Measurements from ENCODE around the gene RBMS3.

The RBMS3 gene

DNA sequence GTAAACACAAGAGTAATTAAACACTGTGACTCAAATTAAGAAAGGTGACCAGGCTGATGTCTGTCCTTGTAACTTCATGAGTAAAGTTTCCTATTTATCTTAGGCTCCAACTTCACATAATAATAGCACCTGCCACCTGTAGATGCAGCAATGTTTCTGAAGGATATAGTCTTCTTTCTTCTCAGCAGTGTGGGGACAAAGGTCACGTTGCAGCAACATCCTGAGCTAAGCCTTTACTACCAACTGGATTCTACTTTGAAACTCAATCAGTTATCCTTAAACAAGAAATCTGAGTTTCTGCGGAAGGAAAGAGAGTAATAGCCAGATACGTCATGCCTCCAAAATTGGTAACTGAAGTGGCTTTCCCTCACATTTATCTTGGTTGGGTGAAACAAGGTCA lies 253.1 kb downstream of the RBMS3 start:
- ATAC-seq, result no peak
- Mint-ChIP-seq H3K4me3 (no peak overlapping the region), H3K27me3 (no peaks in the 10 kb centered on the region), H3K27ac (no peak overlapping the region), H3K4me1 (no peaks in the 10 kb centered on the region), H3K9me3 (no peaks in the 10 kb centered on the region), H3K36me3 (no peaks in the 10 kb centered on the region)

DNA sequence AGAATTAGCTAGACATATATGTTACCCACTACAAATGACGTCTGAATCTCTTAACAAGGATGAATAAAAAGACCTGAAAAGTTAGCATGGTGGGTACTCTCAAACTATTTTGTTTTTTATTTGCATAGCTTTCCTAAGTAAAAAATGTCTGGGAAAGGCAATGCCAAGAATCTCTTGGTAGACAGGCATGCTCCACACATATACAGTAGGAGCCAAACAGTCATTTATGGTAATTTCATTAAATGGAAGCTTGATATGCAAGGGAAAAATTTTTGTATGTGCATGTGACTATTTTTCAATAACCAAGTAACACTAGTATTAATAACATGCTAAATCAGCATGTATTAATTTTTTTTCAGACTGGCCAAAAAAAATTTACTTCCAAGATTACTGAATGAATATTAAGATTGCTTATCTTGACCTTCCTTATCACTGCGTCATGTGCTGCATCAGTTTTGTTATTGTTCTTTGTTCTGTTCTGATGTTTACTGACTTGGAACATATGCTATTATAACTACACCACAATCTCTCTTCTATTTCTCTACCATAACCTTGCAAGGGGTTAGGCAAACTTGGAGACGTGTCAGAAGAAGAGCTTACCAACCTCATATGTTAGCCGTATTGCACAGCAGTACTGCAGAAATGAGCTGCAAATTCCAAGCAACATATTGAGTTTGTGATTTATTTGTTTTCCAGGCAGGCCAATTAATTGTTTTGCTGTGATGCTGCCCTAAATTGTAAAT lies 255.3 kb downstream of the RBMS3 start:
- Mint-ChIP-seq H3K4me3 (no peak overlapping the region), H3K27me3 (no peaks in the 10 kb centered on the region), H3K36me3 (no peaks in the 10 kb centered on the region), H3K4me1 (no peaks in the 10 kb centered on the region), H3K9me3 (no peaks in the 10 kb centered on the region), H3K27ac (no peak overlapping the region)
- ATAC-seq, result no peak

DNA sequence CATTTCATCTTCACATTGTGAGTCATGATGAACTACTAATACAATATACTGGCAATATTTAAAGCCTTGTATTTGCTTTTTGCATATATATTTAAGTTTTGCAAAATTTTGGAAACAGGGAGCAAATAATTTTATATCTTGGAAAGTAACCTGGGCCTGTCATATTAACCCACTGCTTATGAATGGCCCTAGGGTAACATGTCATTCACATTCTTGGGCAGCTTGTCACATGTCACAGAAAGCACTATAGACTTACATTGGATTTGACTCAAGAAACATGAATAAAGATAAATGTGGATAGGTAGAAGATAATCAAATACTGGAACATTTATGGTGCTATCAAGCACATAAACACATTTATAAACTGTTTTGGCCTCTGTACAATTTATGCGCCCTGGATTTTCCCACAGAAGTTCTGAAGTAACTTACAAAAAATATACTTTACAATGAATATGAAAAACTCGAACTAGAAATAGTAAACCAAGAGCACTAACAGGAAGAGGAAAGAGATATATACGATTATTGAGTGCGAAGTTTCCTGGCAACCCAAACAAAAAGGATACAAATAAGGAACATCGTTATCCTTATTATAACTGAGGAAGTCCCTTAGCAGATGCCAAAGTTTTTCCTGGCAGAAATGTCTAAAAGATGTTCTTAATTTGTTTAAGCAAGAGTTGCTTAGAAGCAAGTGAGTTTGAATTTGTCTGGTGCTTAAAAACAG lies 257.2 kb downstream of the RBMS3 start:
- H3K4me3 Mint-ChIP-seq, result no peak overlapping the region
- no peaks in the 10 kb centered on the region for H3K36me3 Mint-ChIP-seq
- H3K27ac Mint-ChIP-seq, result no peak overlapping the region
- ATAC-seq, result no peak
- H3K9me3 Mint-ChIP-seq, result peaks cover 5% of the 10 kb centered on the region
- no peaks in the 10 kb centered on the region for H3K4me1 Mint-ChIP-seq
- H3K27me3 Mint-ChIP-seq, result no peaks in the 10 kb centered on the region

DNA sequence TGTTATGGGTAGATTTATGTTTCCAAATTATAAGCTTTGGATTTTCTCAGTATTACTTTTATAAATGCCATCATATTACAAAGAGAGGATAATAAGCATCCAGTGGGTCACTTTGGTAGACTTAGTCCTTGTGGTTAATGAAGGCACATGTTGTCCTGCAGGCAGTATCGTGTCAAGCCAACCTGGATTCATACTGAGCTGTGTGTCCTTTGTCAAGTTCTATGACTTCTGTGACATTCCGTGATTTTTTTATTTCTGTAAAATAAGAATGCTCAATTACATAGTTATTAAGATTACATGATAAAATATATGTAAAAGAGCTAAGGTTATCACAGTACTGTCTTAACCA lies 257.7 kb downstream of the RBMS3 start:
- H3K9me3 Mint-ChIP-seq, result peaks cover 5% of the 10 kb centered on the region
- no peak overlapping the region for H3K4me3 Mint-ChIP-seq
- H3K27ac Mint-ChIP-seq, result no peak overlapping the region
- H3K36me3 Mint-ChIP-seq, result no peaks in the 10 kb centered on the region
- no peaks in the 10 kb centered on the region for H3K4me1 Mint-ChIP-seq
- H3K27me3 Mint-ChIP-seq, result no peaks in the 10 kb centered on the region
- no peak for ATAC-seq

DNA sequence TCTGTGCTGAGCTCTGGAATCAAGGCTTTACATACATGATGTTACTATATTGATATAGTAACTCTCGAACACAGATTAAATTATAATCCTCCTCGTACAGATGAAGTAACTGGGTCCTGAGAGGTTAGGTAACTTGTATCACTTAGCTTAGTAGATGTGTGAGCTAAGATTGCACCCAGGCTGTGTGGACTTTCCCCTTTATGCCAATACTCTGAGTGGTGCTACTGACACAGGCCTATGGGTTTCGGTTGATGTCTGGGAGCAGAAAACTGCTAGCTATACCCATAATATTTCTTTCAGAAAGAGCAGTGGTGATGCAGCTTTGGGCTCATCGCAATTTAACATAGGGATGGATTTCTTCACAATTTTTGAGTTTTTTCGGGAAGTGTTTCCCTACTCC lies 259.7 kb downstream of the RBMS3 start:
- H3K27me3 Mint-ChIP-seq, result no peaks in the 10 kb centered on the region
- H3K4me3 Mint-ChIP-seq, result no peak overlapping the region
- H3K27ac Mint-ChIP-seq, result no peak overlapping the region
- peaks cover 5% of the 10 kb centered on the region for H3K9me3 Mint-ChIP-seq
- no peak for ATAC-seq
- no peaks in the 10 kb centered on the region for H3K36me3 Mint-ChIP-seq
- H3K4me1 Mint-ChIP-seq, result no peaks in the 10 kb centered on the region

DNA sequence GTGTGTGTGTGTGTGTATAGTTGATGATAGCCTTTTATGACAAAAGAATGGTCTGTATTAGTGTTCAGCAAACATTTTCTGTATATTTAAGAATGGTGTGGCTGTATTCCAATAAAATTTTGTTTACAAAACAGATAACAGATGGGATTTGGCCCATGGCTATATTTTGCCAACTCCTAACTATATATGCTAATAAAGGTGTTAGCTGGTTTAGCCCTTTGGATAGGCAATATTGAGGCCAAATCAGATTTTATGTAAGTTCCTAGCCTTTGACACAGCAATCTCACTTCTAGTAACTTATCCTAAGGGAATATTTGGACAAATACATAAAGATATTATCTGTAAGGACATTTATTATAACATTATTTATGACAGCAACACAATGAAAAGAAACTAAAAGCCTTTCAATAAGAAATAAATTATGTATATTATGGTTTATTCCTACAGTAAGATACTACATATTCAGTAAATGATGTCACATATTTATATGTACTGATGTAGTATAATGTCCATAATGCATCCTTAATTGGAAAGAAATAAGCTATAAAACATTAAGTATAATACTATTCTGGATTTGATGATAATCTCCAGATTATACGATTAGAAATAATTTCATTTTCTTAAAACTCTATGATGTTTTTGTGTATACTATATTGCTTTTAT lies 264.0 kb downstream of the RBMS3 start:
- Mint-ChIP-seq H3K36me3 (no peaks in the 10 kb centered on the region), H3K9me3 (peaks cover 5% of the 10 kb centered on the region), H3K27ac (no peak overlapping the region), H3K4me3 (no peak overlapping the region), H3K4me1 (no peaks in the 10 kb centered on the region), H3K27me3 (no peaks in the 10 kb centered on the region)
- no peak for ATAC-seq

DNA sequence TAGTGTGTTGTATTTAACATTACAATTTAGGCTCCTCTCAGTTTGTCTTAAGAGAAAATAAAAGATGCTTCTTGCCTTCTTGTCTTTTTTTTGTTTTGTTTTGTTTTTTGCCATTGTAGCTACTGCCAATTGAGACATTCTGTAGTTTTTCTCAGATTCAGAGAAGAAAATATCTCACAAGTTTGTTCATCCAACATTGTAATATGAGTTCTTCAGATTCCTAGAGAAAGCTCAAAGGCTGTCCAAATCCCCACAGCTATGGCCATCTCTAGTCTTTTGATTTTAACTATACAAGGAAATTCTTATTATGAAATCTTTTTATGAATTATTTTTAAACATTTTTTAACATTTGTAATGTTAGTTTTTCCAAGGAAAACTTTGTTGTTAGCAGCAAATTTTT lies 264.7 kb downstream of the RBMS3 start:
- no peaks in the 10 kb centered on the region for H3K4me1 Mint-ChIP-seq
- ATAC-seq, result no peak
- H3K27ac Mint-ChIP-seq, result no peak overlapping the region
- peaks cover 5% of the 10 kb centered on the region for H3K9me3 Mint-ChIP-seq
- H3K36me3 Mint-ChIP-seq, result no peaks in the 10 kb centered on the region
- no peak overlapping the region for H3K4me3 Mint-ChIP-seq
- H3K27me3 Mint-ChIP-seq, result no peaks in the 10 kb centered on the region

DNA sequence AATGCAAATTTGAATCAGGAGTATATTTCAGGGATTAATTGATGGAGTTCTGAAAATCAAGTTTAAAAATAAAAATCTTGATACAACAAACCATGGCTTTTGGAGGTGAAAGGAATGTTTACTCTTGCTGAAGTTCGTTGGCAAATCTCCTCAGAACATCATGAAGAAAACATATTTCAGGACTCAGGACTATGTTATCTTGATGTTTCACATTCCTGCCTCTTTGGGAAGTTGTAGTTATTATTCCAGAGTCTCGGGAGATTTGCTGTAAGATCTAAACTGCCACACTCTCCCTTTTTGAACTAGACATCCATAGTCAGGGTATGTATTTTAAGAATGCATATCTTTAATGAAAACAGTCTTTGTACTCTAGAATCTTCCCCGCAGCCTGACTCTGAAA lies 271.2 kb downstream of the RBMS3 start:
- no peaks in the 10 kb centered on the region for H3K36me3 Mint-ChIP-seq
- H3K9me3 Mint-ChIP-seq, result no peaks in the 10 kb centered on the region
- no peak overlapping the region for H3K27ac Mint-ChIP-seq
- H3K4me3 Mint-ChIP-seq, result no peak overlapping the region
- H3K4me1 Mint-ChIP-seq, result no peaks in the 10 kb centered on the region
- H3K27me3 Mint-ChIP-seq, result no peaks in the 10 kb centered on the region
- ATAC-seq, result no peak

DNA sequence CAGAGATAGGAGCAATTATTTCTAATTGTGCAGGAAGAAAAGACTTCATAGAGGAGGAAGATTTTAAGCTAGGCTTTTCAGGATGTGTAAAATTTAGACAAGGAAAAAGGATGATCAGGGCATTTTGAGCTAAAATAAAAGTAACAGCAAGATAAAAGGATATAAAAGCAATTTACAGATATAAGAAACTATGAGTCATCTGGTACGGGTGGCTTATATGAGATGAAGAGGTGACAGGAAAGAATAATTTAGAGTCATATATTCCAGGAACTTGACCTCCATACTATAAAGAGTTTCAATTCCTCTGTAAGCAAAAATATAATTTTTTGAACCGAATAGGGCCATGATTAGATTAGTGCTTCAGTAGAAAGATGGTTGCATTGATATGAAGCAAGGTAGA lies 273.7 kb downstream of the RBMS3 start:
- Mint-ChIP-seq H3K4me1 (no peaks in the 10 kb centered on the region), H3K36me3 (no peaks in the 10 kb centered on the region), H3K27me3 (no peaks in the 10 kb centered on the region), H3K27ac (no peak overlapping the region), H3K4me3 (no peak overlapping the region), H3K9me3 (peaks cover 2% of the 10 kb centered on the region)
- no peak for ATAC-seq

DNA sequence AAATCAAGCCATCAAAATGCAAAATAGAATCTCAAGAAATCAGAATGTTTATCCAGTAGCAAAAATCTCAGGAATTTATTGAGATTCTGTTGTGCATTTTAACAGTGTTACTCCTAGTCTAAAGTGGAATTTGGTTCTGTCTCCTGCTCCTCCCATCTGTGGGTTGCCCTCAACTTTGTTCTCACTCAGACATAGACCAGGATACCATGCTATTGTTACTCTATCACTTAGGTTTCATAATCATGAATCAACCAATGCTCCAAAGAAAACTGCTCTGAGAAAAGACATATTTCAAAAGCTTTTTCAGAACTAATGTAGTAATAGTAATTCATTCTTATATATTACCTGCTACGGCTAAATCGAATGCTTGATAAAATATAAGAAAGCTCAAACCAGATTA lies 274.7 kb downstream of the RBMS3 start:
- Mint-ChIP-seq H3K27ac (no peak overlapping the region), H3K36me3 (no peaks in the 10 kb centered on the region), H3K27me3 (no peaks in the 10 kb centered on the region), H3K9me3 (peaks cover 2% of the 10 kb centered on the region), H3K4me1 (no peaks in the 10 kb centered on the region), H3K4me3 (no peak overlapping the region)
- no peak for ATAC-seq

DNA sequence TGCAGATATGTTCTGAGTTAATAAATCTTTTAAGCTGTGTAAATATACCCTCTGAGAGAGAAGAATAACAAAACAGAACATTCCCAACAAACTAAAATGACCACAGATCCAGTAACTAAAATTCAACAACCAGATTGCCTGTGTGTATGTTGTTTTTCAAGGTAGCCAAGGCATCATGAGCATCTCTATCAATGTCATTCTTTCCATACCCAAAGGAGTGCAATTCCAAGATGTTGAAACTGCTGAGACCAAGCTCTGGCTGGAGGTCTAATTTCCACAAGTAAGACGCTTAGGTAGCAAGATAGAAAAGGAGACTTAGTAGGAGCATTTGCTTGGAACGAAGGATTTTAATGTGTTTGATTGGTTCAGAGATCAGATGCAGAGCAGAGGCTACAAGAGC lies 276.3 kb downstream of the RBMS3 start:
- no peaks in the 10 kb centered on the region for H3K27me3 Mint-ChIP-seq

DNA sequence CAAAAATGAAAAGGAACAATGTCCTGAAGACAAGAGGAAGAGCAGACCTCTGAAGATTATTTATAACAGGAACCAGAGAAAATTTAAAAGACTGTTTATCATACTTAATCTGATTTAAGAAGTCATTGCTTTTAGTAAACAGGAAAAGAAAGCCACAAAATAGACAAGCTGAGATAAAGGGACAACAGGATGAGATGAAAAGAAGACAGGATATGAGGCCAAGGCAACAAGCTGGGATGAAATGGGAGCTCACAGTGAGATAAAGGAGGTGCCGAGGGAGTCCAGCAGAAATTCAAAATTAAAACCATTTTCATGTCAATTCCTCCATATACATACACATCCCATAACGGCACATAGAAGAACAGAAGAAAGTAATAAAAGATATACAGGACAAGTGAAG lies 277.0 kb downstream of the RBMS3 start:
- peaks cover 2% of the 10 kb centered on the region for H3K9me3 Mint-ChIP-seq
- no peak overlapping the region for H3K27ac Mint-ChIP-seq
- no peaks in the 10 kb centered on the region for H3K27me3 Mint-ChIP-seq
- H3K4me3 Mint-ChIP-seq, result no peak overlapping the region
- no peaks in the 10 kb centered on the region for H3K36me3 Mint-ChIP-seq
- ATAC-seq, result no peak
- no peaks in the 10 kb centered on the region for H3K4me1 Mint-ChIP-seq

More for the DNA sequence above, 276.3 kb downstream of the RBMS3 start:
- no peak overlapping the region for H3K4me3 Mint-ChIP-seq
- peaks cover 2% of the 10 kb centered on the region for H3K9me3 Mint-ChIP-seq
- no peak overlapping the region for H3K27ac Mint-ChIP-seq
- ATAC-seq, result no peak
- no peaks in the 10 kb centered on the region for H3K4me1 Mint-ChIP-seq
- H3K36me3 Mint-ChIP-seq, result no peaks in the 10 kb centered on the region

DNA sequence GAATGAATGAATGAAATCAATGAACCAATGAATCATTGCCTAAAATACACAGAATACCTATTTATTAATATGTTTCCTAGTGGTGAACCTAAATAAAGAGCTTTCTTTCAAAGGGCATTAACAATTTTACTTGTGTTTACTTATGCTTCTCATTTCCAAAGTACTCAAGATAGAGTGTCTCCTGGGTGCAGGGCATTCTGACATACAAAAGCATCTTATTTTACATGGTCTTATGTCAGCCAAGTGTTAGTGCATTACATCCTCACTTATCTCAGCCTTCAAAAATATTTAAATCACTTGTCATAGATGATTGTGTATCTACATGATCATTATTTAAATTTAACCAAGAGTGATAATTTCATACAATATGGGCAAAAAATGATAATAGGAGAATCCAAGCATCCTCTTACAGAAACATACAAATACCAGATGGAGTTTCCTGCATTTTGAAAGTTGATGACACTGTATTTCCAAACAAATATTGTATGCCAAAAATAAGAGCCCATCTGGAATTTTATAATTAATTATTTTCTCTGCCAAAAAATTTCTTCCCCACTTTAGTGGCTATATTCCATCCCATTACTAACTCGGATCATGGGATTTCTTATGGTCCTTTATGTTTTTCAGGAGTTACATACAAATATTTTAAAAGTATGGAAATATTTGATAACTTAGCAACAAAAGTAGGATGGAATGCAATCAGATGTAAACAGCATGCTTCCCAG lies 279.0 kb downstream of the RBMS3 start:
- peaks cover 2% of the 10 kb centered on the region for H3K9me3 Mint-ChIP-seq
- H3K4me3 Mint-ChIP-seq, result no peak overlapping the region
- no peaks in the 10 kb centered on the region for H3K36me3 Mint-ChIP-seq
- ATAC-seq, result no peak
- H3K27me3 Mint-ChIP-seq, result no peaks in the 10 kb centered on the region
- no peaks in the 10 kb centered on the region for H3K4me1 Mint-ChIP-seq
- no peak overlapping the region for H3K27ac Mint-ChIP-seq

DNA sequence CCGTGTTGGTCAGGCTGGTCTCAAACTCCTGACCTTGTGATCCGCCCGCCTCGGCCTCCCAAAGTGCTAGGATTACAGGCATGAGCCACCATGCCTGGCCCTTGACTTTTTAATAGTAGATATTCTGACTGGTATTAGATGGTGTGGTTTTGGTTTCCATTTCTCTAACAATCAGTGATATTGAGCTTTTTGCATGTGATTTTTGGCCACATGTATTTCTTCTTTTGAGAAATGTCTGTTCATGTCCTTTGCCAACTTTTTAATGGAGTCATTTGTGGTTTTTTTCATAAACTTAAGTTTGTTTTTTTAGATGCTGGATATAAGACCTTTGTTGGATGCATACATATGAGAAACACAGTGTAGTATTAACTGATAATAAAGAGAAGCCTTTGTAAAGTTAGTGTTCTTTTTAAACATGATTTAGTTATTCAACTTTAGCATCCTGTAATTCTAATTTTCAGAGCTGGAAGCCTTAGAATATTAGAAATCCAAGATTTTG lies 280.8 kb downstream of the RBMS3 start:
- Mint-ChIP-seq H3K27ac (no peak overlapping the region), H3K9me3 (peaks cover 2% of the 10 kb centered on the region), H3K27me3 (no peaks in the 10 kb centered on the region), H3K4me1 (no peaks in the 10 kb centered on the region), H3K36me3 (no peaks in the 10 kb centered on the region), H3K4me3 (no peak overlapping the region)
- no peak for ATAC-seq

DNA sequence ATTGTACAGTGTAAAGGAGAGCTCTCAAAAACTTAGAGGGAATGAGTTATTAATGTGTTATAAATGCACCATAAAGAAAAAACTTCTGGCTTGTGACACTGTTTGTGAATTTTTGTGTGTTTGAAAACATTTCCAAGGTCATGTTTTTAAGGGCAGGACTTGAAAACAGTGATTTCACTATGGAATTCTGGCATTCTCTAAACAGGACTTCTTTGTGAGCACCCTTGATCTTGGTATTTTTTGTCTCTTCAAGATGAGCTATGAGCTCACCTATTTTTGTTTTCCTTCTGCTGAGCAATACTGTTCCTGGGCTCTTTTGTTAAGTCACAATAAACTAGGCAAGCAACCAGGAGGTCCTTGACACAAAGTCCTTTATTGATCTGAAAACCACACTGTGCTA lies 284.4 kb downstream of the RBMS3 start:
- no peak overlapping the region for H3K27ac Mint-ChIP-seq
- H3K27me3 Mint-ChIP-seq, result no peaks in the 10 kb centered on the region
- no peak for ATAC-seq
- no peaks in the 10 kb centered on the region for H3K9me3 Mint-ChIP-seq
- H3K4me1 Mint-ChIP-seq, result no peaks in the 10 kb centered on the region
- no peak overlapping the region for H3K4me3 Mint-ChIP-seq
- H3K36me3 Mint-ChIP-seq, result no peaks in the 10 kb centered on the region
